Fibroblast of the aortic adventitia (primary cell): ENCODE results near the gene FAR1. TPM values are rescaled to one million over a fixed set of nuclear protein-coding genes. Genes with fewer than 3 reads are reported as not detected.

Experiments
- DNase-seq: peaks from one replicate; pipeline ENCODE4 v3.0.0-alpha.2; 2010; ENCODE audit warnings: low read depth
- H3K4me3 ChIP-seq: 2 replicates; pipeline ENCODE4 v1.5.1; 2011; ENCODE audit warnings: low read depth, mild to moderate bottlenecking, control low read depth, low read length, moderate library complexity
- CTCF ChIP-seq: IDR thresholded peaks from 2 replicates; pipeline ENCODE4 v1.5.1; 2011; ENCODE audit warnings: mild to moderate bottlenecking, low read length, control low read depth, inconsistent platforms; ENCODE audit not compliant: insufficient read depth
- total RNA-seq: library from RNA; depleted of rRNA; stranded (reverse); fragments of >200 nt; gene quantifications from 2 replicates; pipeline ENCODE4 v1.2.3, GENCODE V29; 2012; ENCODE audit warnings: low replicate concordance

FAR1 gene
- total RNA-seq, 1 donor, result 67.6 TPM

- DNase-seq, result peak; percentile 22
- TF ChIP-seq CTCF, result no peak
- peak overlapping the region; percentile 73 for H3K4me3 ChIP-seq
Measured at GRCh38 chr11:13669544-13670488, 1.3 kb downstream of the FAR1 start.

- no peak for DNase-seq
- no peak overlapping the region for H3K4me3 ChIP-seq
- TF ChIP-seq CTCF, result no peak
Measured at GRCh38 chr11:13672576-13673210, 4.2 kb downstream of the FAR1 start.

- DNase-seq, result peak; percentile 21
- H3K4me3 ChIP-seq, result no peak overlapping the region
- no peak for TF ChIP-seq CTCF
Measured at GRCh38 chr11:13674799-13675509, 6.5 kb downstream of the FAR1 start.

GRCh38 chr11:13676576-13676975 is 8.1 kb downstream of the FAR1 start:
- no peak for TF ChIP-seq CTCF
- no peak overlapping the region for H3K4me3 ChIP-seq
- DNase-seq, result no peak

GRCh38 chr11:13679768-13680167 is 11.3 kb downstream of the FAR1 start:
- no peak for DNase-seq
- no peak for TF ChIP-seq CTCF
- H3K4me3 ChIP-seq, result no peak overlapping the region

- no peak for TF ChIP-seq CTCF
- H3K4me3 ChIP-seq, result no peak overlapping the region
- DNase-seq, result peak; percentile 8
Measured at GRCh38 chr11:13680501-13681264, 12.2 kb downstream of the FAR1 start.
